Adrenal gland (tissue), 12 donors: ENCODE results near the gene BRD1. TPM values are rescaled to one million over a fixed set of nuclear protein-coding genes. Genes with fewer than 3 reads are reported as not detected.

Experiments
- DNase-seq, 7 donors: peaks; one replicate each; pipeline ENCODE4 v3.0.0-alpha.2; 2019 to 2020
- H3K27ac ChIP-seq, 5 donors: fragments of 200-600 bp; sonication (generic) in 4 of 5; 1 replicate in 3 of 5; 2 replicates in 2 of 5; pipeline versions ENCODE4 v1.5.1 to v1.8.0; 2016 to 2020; ENCODE audit warnings: mild to moderate bottlenecking in 1 of 5
- H3K27me3 ChIP-seq: fragments of 200-600 bp; 2 replicates; pipeline ENCODE4 v1.8.0; 2021
- H3K36me3 ChIP-seq, 2 donors: fragments of 200-600 bp; replicated peaks in 1 of 2; 1 replicate in 1 of 2; 2 replicates in 1 of 2; pipeline versions ENCODE4 v1.5.1 to v1.8.0; 2018 to 2022
- H3K4me1 ChIP-seq, 2 donors: fragments of 200-600 bp; replicated peaks in 1 of 2; 1 replicate in 1 of 2; 2 replicates in 1 of 2; pipeline versions ENCODE4 v1.5.1 to v1.8.0; 2018 to 2021
- H3K4me3 ChIP-seq, 4 donors: fragments of 200-600 bp; sonication (generic) in 3 of 4; one replicate each; pipeline ENCODE4 v1.5.1; 2016 to 2018
- H3K9me3 ChIP-seq, 3 donors: fragments of 200-600 bp; sonication (generic) in 1 of 3; replicated peaks in 1 of 3; 1 replicate in 2 of 3; 2 replicates in 1 of 3; pipeline versions ENCODE4 v1.5.1 to v1.8.0; 2016 to 2021
- POLR2A ChIP-seq, 2 donors: fragments of 450-650 bp; IDR thresholded peaks; one replicate each; pipeline ENCODE4 v1.6.1; 2017; ENCODE audit warnings: antibody characterized with exemption in 2 of 2, mild to moderate bottlenecking in 2 of 2, moderate library complexity in 1 of 2
- WGBS, 4 donors: extraction: QIAGEN DNeasy Blood & Tissue Kit in 2 of 4; methylation state at CpG; one replicate each; pipeline versions ENCODE4 v1.1.5 to v1.1.7; 2013 to 2017; 5-methylcytosine and 5-hydroxymethylcytosine counted together
- intact Hi-C, 2 donors: fragments of 100-400 bp; cut with DNase I; formaldehyde crosslinking; loops; one replicate each; pipeline versions ENCODE4 v1.14.1 to v1.15.0; 2022 to 2023
- polyA plus RNA-seq, 3 donors: library from polyadenylated mRNA; stranded (reverse); fragments of 200-250 nt in 2 of 3; fragments of 350-450 nt in 1 of 3; fragmentation: Illumina TruSeq in 1 of 3; extraction: RNeasy Lipid Tissue Mini Kit (QIAGEN cat#74804) in 1 of 3; gene quantifications; one replicate each; pipeline ENCODE4 v1.2.3, GENCODE V29; 2013 to 2014
- total RNA-seq, 9 donors: library from RNA; depleted of rRNA in 4 of 9; stranded (reverse); fragments of >200 nt in 4 of 9; fragments of 120-200 nt in 1 of 9; fragmentation: NEBNext Ultra II Directional in 1 of 9; extraction: Animal tissue kit (Norgen Biotek cat#: 25700) in 1 of 9; gene quantifications; one replicate each; pipeline versions ENCODE4 v1.1.0 to v1.2.4, GENCODE V29; 2013 to 2023
- TF ChIP-seq, protein P1 (sequence below), 6 experiments: fragments of 450-650 bp in 4 of 6; fragments of 200-600 bp in 2 of 6; sonication (generic) in 1 of 6; IDR thresholded peaks; 1 replicate in 5 of 6; 2 replicates in 1 of 6; pipeline versions ENCODE4 v1.5.1 to v1.8.0; 2016 to 2021; ENCODE audit warnings: antibody characterized with exemption in 6 of 6, mild to moderate bottlenecking in 2 of 6, moderate library complexity in 1 of 6
- donor health status: healthy with polysubstance abuse.
- donor health status: Bipolar disorder and iron deficiency.
- donor health status: DM: yes; HTN: yes; CAD: no.
- donor health status: DM: no; HTN: no; CAD: no.
- donor health status: DM: no; HTN: no; CAD: no.
- donor health status: DM: yes; HTN: yes; CAD: no.

The BRD1 gene
- total and polyA plus RNA-seq, 12 donors, result 9.4 to 62.4 (median 26.6) TPM

DNA sequence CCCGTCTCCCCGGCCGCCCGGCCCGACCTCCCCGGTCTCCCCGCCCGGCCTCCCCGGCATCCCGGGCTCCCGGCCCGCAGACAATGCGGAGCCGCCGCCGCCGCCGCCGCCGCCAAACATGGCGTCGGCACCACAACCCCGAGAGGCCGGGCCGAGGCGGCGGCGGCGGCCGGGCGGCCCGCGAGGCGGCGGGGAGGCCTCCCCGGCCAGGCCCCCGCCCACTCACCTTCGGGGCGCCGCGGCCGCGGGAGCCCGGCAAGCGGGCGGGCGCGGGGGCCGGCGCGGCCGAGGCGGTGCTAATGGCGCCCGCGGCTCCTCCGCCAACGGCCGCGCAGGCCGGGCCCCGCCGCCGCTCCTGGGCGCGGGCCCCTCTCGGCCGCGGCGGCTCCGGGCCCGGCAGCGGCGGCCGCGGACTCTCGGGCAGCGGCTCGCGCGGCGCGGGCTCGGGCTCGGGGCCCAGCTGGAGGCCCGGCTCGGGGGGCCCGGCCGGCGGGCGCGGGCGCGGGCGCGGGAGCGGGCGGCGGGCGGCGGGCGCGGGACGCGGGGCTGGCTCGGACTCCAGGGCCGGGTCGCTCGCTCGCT lies 311 bp downstream of the BRD1 start:
- intact Hi-C loops, result no loop called here
- no peak for DNase-seq
- Histone ChIP-seq H3K27me3 (no peaks in the 10 kb centered on the region), H3K4me1 (peaks cover 19 to 24% of the 10 kb centered on the region in 2 donors), H3K27ac (peak overlapping the region; percentile 42 to 93 (median 85)), H3K9me3 (no peaks in the 10 kb centered on the region), H3K36me3 (peaks cover 0 to 18% of the 10 kb centered on the region in 2 donors), H3K4me3 (peak overlapping the region in 3 of 4 donors; percentile 26 to 77 (median 64))
- TF ChIP-seq, protein P1, sequence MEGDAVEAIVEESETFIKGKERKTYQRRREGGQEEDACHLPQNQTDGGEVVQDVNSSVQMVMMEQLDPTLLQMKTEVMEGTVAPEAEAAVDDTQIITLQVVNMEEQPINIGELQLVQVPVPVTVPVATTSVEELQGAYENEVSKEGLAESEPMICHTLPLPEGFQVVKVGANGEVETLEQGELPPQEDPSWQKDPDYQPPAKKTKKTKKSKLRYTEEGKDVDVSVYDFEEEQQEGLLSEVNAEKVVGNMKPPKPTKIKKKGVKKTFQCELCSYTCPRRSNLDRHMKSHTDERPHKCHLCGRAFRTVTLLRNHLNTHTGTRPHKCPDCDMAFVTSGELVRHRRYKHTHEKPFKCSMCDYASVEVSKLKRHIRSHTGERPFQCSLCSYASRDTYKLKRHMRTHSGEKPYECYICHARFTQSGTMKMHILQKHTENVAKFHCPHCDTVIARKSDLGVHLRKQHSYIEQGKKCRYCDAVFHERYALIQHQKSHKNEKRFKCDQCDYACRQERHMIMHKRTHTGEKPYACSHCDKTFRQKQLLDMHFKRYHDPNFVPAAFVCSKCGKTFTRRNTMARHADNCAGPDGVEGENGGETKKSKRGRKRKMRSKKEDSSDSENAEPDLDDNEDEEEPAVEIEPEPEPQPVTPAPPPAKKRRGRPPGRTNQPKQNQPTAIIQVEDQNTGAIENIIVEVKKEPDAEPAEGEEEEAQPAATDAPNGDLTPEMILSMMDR (IDR thresholded peaks at IDR 0.05), result no peak
- TF ChIP-seq POLR2A (IDR thresholded peaks at IDR 0.05), result no peak
- 0 to 1% methylated on average over 58 to 102 of the region's 110 CpGs; no CpG with 5 or more reads in 2 of the 4 donors for WGBS, 4 donors

DNA sequence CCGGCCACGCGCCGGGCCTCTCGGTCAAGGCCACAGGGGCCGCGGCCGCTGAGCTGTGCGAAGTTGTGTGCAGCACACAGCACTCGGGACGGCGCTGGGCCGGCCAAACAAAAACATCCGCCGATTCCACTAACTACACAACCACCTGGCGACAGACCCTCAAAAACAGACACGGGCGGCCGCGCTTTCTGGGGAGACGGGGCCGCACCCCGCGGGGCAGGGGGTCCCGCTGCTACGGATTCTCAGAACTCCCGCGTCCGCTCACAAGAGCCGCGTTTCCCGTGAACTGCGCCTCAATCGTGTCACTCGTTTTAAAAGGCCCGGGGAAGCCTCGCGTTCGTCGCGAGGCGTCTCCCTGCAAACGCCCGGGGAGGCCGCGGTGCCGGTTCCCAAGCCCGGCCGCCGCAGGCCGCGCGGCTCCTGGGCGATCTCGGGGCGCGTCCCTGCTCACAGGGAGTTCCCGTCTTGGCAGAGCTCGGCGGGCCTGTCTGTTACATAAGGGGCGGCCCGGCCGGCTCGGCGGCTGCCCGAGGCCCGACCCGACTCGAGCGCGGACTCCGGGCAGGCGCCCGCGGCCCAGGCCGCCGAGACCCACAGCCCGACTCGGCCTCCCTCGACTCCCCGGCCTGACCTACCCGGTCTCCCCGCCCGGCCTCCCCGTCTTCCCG lies 936 bp downstream of the BRD1 start:
- peak overlapping the region; percentile 42 to 93 (median 85) for H3K27ac ChIP-seq
- intact Hi-C loops, result no loop called here
- H3K9me3 ChIP-seq, result no peaks in the 10 kb centered on the region
- H3K36me3 ChIP-seq, result peaks cover 0 to 24% of the 10 kb centered on the region in 2 donors
- H3K4me1 ChIP-seq, result peaks cover 20 to 30% of the 10 kb centered on the region in 2 donors
- 0 to 1% (median 1%) methylated on average over 21 to 86 of the region's 86 CpGs; no CpG with 5 or more reads in 1 of the 4 donors for WGBS, 4 donors
- peak; percentile 46 to 72 (median 60) for DNase-seq
- H3K4me3 ChIP-seq, result peak overlapping the region; percentile 26 to 77 (median 70)
- H3K27me3 ChIP-seq, result no peaks in the 10 kb centered on the region
- TF ChIP-seq, protein P1 (IDR thresholded peaks at IDR 0.05), result no peak
- TF ChIP-seq POLR2A (IDR thresholded peaks at IDR 0.05), result peak in 1 of 2 donors; percentile 33

DNA sequence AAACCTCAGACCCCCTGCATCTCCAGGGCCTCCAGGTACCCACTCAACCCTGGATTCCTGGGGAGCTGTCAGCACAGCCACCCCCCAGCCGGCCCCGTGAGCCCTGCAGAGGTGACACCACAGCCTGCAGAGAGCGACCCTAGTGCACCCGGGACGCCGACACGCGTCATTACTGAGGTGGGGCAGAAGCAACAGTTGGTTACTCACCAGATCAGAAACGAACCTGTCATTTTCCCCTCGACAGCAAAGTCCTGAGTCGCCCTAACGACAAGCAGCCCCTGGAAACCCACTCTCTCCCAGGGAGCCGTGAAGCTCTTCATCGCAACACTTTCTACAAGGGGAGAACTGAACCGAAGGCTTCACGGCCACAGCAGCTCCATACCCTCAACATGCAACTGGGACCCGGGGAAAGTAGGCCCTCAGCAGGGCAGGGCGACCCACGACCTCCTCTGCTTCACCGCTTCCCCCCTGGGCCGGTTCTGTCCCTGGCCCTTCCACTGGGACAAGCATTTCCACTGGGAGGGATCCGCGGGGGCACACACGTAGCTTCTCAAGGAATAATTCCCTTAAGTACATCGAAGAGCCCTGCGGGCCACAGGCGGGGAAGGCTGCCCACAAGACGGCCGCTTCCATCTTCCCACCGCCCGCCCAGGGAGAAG lies 1.6 kb downstream of the BRD1 start:
- intact Hi-C loops, result no loop called here
- Histone ChIP-seq H3K4me3 (peak overlapping the region in 3 of 4 donors; percentile 64 to 77 (median 77)), H3K36me3 (peaks cover 0 to 30% of the 10 kb centered on the region in 2 donors), H3K27me3 (no peaks in the 10 kb centered on the region), H3K9me3 (no peaks in the 10 kb centered on the region), H3K27ac (peak overlapping the region in 4 of 5 donors; percentile 81 to 93 (median 88)), H3K4me1 (peaks cover 24 to 37% of the 10 kb centered on the region in 2 donors)
- peak in 3 of 7 donors; percentile 38 to 43 (median 41) for DNase-seq
- 13 to 25% (median 17%) methylated on average over 12 to 31 of the region's 31 CpGs; no CpG with 5 or more reads in 1 of the 4 donors for WGBS, 4 donors
- TF ChIP-seq, protein P1 (IDR thresholded peaks at IDR 0.05), result no peak
- TF ChIP-seq POLR2A (IDR thresholded peaks at IDR 0.05), result no peak

DNA sequence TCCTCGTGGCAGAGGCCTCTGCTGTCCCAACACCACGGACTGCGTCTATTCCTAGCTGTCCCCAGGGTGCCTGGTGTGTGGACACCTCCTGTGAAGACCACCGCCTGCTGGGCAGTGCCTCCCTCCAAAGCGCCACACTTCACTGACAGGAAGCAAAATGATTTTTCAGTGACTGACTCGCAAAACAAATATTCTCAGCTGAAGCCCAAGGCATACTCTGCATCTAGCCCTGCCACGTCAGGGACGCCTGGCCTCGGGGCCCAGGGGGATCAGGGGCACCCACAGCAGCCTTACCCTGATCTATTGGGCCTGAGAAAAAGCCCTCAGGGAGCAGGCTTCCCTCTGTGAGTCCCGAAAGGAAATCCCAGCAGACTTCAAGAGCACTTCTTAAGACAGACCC lies 2.2 kb downstream of the BRD1 start:
- H3K4me1 ChIP-seq, result peaks cover 24 to 41% of the 10 kb centered on the region in 2 donors
- no peaks in the 10 kb centered on the region for H3K27me3 ChIP-seq
- TF ChIP-seq POLR2A (IDR thresholded peaks at IDR 0.05), result no peak
- TF ChIP-seq, protein P1 (IDR thresholded peaks at IDR 0.05), result no peak
- DNase-seq, result no peak
- intact Hi-C loops, result no loop called here
- 64 to 76% (median 67%) methylated on average over 7 to 10 of the region's 10 CpGs for WGBS, 4 donors
- H3K36me3 ChIP-seq, result peaks cover 0 to 37% of the 10 kb centered on the region in 2 donors
- H3K9me3 ChIP-seq, result no peaks in the 10 kb centered on the region
- no peak overlapping the region for H3K27ac ChIP-seq
- H3K4me3 ChIP-seq, result peak overlapping the region in 1 of 4 donors; percentile 77
